Measurements from ENCODE around the gene TMEM74B. TPM values are rescaled to one million over a fixed set of nuclear protein-coding genes. Genes with fewer than 3 reads are reported as not detected.

TMEM74B gene
- total and polyA plus RNA-seq, 9 of the 15 experiments (the other 6 are each of a cell fraction or from before 2014, with no cell fraction given), result 0.24 to 19.0 (median 7.5) TPM

DNA sequence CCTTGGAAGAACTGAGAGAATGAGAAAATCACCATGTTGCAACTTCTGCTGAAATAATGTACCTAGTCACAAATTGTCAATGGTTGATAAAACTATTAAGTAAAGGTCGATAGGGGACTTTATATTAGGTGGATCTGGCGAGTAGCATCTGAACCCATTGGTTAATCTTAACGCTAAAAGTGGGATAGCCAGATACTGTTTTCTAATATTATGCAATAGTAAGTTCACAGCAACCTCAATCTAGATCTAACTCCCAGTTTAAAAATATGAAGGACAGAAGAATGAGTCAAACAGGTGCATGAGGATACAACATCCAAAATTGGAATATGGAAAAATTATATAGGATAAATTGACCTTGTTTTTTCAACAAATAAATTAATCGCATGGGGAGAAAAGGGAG is 47.5 kb downstream of the TMEM74B start:
- Histone ChIP-seq H3K9me3 (replicated peaks; ENCODE audit: control insufficient read depth, insufficient read depth, low read depth, low read length) (no peaks in the 10 kb centered on the region), H3K9me1 (ENCODE audit: control insufficient read depth, insufficient read depth, low read length) (no peaks in the 10 kb centered on the region), H3K4me3 (no peak overlapping the region), H3K27ac (ENCODE audit: extremely low read depth, low read depth, low read length) (no peak overlapping the region), H3K4me1 (replicated peaks in 1 of 2; ENCODE audit: control insufficient read depth in 2 of 2, insufficient read depth in 2 of 2, low read length in 2 of 2) (no peaks in the 10 kb centered on the region), H3K36me3 (ENCODE audit: control insufficient read depth, insufficient read depth, low read length) (peaks cover 72% of the 10 kb centered on the region), H4K20me1 (replicated peaks; ENCODE audit: control insufficient read depth, insufficient read depth, low read length) (no peaks in the 10 kb centered on the region), H3K27me3 (ENCODE audit: control insufficient read depth in 2 of 2, insufficient read depth in 2 of 2, low read length in 2 of 2) (no peaks in the 10 kb centered on the region), H2AFZ (ENCODE audit: low read depth, low read length) (no peak overlapping the region), H3K79me2 (ENCODE audit: control insufficient read depth, insufficient read depth, low read length) (peaks cover 19% of the 10 kb centered on the region), H3K4me2 (ENCODE audit: insufficient read depth, low read length) (no peak overlapping the region), H3K9ac (ENCODE audit: insufficient read depth in 1 of 2, low read depth in 2 of 2, low read length in 2 of 2) (no peak overlapping the region)
- in situ Hi-C loops (cut with MboI), result no loop called here
- ATAC-seq (no peak), FAIRE-seq (no peak), DNase-seq (ENCODE audit: extremely low read depth in 1 of 4, low spot score in 3 of 4) (no peak)
- intact Hi-C loops (cut with micrococcal nuclease), result no loop called here
- CTCF ChIA-PET (ENCODE audit: low intra/inter-chr PET ratio), result no interaction called here
- POLR2A ChIA-PET, result no interaction called here
- no TSS peak for BruUV-seq (replicated peaks)
- WGBS (ENCODE audit: insufficient coverage, low coverage, missing lambda C conversion rate), result 93% methylated on average over 4 of the region's 4 CpGs
- TF ChIP-seq CEBPB (tag; IDR thresholded peaks at IDR 0.05) (0 out of 2 replicates have a peak, but pooled peaks have one; percentile 6), EHMT2 (IDR thresholded peaks at IDR 0.05) (no peak), CEBPG (CRISPR knock-in tag; IDR thresholded peaks at IDR 0.05) (no peak), CEBPG (tag; conservative IDR thresholded peaks at IDR 0.05 in 1 of 2, IDR thresholded peaks at IDR 0.05 in 1 of 2) (peak; percentile 28 to 65; a peak in 3 of 4 replicates), SETDB1 (IDR thresholded peaks at IDR 0.05; ENCODE audit: low read length) (no peak), ELF1 (tag; IDR thresholded peaks at IDR 0.05) (no peak), RBM39 (optimal IDR thresholded peaks at IDR 0.05; ENCODE audit: low read depth, low read length) (no peak), GABPB1 (CRISPR knock-in tag; IDR thresholded peaks at IDR 0.05) (no peak), SIN3A (IDR thresholded peaks at IDR 0.05; ENCODE audit: borderline replicate concordance in 2 of 2, control insufficient read depth in 1 of 2, low read depth in 2 of 2, low read length in 2 of 2) (no peak)
- TF ChIP-seq, protein P1, sequence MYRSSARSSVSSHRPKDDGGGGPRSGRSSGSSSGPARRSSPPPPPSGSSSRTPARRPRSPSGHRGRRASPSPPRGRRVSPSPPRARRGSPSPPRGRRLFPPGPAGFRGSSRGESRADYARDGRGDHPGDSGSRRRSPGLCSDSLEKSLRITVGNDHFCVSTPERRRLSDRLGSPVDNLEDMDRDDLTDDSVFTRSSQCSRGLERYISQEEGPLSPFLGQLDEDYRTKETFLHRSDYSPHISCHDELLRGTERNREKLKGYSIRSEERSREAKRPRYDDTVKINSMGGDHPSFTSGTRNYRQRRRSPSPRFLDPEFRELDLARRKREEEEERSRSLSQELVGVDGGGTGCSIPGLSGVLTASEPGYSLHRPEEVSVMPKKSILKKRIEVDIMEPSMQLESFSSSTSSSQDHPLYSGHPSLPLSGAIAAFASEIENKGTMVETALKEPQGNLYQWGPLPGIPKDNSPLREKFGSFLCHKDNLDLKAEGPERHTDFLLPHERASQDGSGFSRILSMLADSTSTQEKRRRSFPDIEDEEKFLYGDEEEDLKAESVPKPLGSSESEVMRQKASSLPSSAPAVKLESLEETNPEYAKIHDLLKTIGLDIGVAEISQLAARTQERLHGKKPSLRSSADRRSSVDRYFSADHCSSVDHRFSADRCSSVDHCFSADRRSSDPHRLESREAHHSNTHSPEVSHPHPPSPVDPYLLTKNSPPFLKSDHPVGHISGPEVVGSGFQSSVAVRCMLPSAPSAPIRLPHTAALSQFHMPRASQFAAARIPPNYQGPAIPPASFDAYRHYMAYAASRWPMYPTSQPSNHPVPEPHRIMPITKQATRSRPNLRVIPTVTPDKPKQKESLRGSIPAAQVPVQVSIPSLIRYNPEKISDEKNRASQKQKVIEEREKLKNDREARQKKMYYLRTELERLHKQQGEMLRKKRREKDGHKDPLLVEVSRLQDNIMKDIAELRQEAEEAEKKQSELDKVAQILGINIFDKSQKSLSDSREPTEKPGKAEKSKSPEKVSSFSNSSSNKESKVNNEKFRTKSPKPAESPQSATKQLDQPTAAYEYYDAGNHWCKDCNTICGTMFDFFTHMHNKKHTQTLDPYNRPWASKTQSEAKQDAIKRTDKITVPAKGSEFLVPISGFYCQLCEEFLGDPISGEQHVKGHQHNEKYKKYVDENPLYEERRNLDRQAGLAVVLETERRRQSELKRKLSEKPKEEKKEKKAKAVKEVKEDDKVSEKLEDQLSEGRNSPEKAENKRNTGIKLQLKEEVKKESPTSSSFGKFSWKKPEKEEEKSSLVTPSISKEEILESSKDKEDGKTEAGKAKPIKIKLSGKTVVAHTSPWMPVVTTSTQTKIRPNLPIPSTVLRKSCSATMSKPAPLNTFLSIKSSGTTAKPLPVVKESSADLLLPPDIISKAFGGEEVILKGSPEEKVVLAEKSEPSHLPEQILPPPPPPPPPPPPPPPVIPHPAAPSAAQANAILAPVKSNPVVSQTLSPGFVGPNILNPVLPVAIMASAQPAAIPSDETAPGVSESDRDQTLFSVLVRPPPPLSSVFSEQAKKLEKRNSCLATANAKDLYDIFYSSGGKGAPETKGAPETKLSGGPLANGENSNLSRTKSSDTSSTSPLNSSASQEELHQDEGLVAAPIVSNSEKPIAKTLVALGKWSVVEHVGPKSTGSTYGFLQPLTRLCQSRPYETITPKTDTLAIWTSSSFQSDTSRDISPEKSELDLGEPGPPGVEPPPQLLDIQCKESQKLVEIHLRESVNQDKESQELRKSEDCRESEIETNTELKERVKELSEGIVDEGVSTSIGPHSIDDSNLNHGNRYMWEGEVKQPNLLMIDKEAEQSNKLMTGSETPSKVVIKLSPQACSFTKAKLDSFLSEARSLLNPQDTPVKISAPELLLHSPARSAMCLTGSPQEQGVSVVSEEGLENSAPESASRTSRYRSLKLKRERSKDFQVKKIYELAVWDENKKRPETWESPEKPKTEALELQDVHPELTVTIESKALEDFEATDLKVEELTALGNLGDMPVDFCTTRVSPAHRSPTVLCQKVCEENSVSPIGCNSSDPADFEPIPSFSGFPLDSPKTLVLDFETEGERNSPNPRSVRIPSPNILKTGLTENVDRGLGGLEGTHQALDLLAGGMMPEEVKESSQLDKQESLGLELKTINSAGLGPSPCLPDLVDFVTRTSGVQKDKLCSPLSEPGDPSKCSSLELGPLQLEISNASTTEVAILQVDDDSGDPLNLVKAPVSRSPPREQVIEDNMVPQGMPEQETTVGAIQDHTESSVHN (IDR thresholded peaks at IDR 0.05; ENCODE audit: borderline replicate concordance in 1 of 2, low read depth in 1 of 2), result no peak

Measured in K562 (cell line).